HepG2 (cell line): Measurements from ENCODE around the gene CDKN2C. TPM values are rescaled to one million over a fixed set of nuclear protein-coding genes. Genes with fewer than 3 reads are reported as not detected.

ENCODE experiments used
- ATAC-seq: fragments of 200-7000 bp; cut with Tn5 transposase; 3 replicates; pipeline ENCODE4 v1.9.1; 2020; ENCODE audit warnings: mild to moderate bottlenecking, moderate library complexity
- BruUV-seq: library from RNA; stranded (reverse); fragments of 400-500 nt; replicated peaks from 2 replicates; lab custom pipeline; 2021; lab: Mats Ljungman, UMichigan
- CTCF ChIA-PET: fragments of 300-600 bp; formaldehyde crosslinking; extraction: SDS; loops from one replicate; lab custom pipeline; 2021; ENCODE audit warnings: low total read pairs, inconsistent platforms, low intra/inter-chr PET ratio; lab: Yijun Ruan, JAX
- POLR2A ChIA-PET: fragments of 350-600 bp; sonication (Branson Sonifier 250); formaldehyde crosslinking; loops from one replicate; lab custom pipeline; 2020; ENCODE audit warnings: antibody characterized with exemption, inconsistent platforms; lab: Yijun Ruan, JAX
- DNase-seq: peaks from one replicate; pipeline ENCODE4 v3.0.0-alpha.2; 2015; ENCODE audit warnings: low spot score
- FAIRE-seq: peaks from 3 replicates; lab custom pipeline; 2011; peaks lifted over from hg19 to GRCh38; lab: Jason Lieb, UNC
- H2AFZ ChIP-seq: one replicate; pipeline ENCODE4 v1.6.1; 2011; ENCODE audit warnings: low read length, inconsistent platforms
- H3K27ac ChIP-seq: fragments of 300-600 bp; 3 replicates; pipeline ENCODE4 v1.8.0; 2011; ENCODE audit warnings: mixed run types, mild to moderate bottlenecking, mixed read lengths, low read length, inconsistent platforms; ENCODE audit not compliant: insufficient read depth; ENCODE audit errors: extremely low read length
- H3K27me3 ChIP-seq, 2 experiments: fragments of 200-600 bp in 1 of 2; 2 replicates in 1 of 2; 3 replicates in 1 of 2; pipeline versions ENCODE4 v1.6.0 to v1.8.0; 2011; ENCODE audit warnings: low read length in 2 of 2, mild to moderate bottlenecking in 2 of 2, moderate library complexity in 2 of 2, inconsistent platforms in 1 of 2; ENCODE audit not compliant: insufficient read depth in 2 of 2, control insufficient read depth in 1 of 2
- H3K36me3 ChIP-seq, 2 experiments: fragments of 200-600 bp in 1 of 2; replicated peaks in 1 of 2; 2 replicates in 1 of 2; 3 replicates in 1 of 2; pipeline versions ENCODE4 v1.5.1 to v1.8.0; 2011; ENCODE audit warnings: low read length in 2 of 2, inconsistent platforms in 1 of 2; ENCODE audit not compliant: insufficient read depth in 2 of 2, control insufficient read depth in 1 of 2
- H3K4me1 ChIP-seq: 2 replicates; pipeline ENCODE4 v1.5.1; 2012; ENCODE audit warnings: low read length, inconsistent platforms; ENCODE audit not compliant: insufficient read depth
- H3K4me2 ChIP-seq: 2 replicates; pipeline ENCODE4 v1.6.0; 2011; ENCODE audit warnings: low read depth, low read length, inconsistent platforms
- H3K4me3 ChIP-seq, 3 experiments: fragments of 200-600 bp in 1 of 3; sonication (generic), shearing (Covaris generic) in 1 of 3; replicated peaks in 1 of 3; 2 replicates each; pipeline ENCODE4 v1.5.1; 2011 to 2016; ENCODE audit warnings: low read length in 3 of 3, inconsistent platforms in 2 of 3, low read depth in 2 of 3, mild to moderate bottlenecking in 2 of 3, control low read depth in 1 of 3, mixed read lengths in 1 of 3; ENCODE audit not compliant: insufficient read depth in 1 of 3
- H3K79me2 ChIP-seq: one replicate; pipeline ENCODE4 v1.6.1; 2011; ENCODE audit warnings: low read length, inconsistent platforms; ENCODE audit not compliant: insufficient read depth
- H3K9ac ChIP-seq: 2 replicates; pipeline ENCODE4 v1.6.0; 2011; ENCODE audit warnings: mild to moderate bottlenecking, low read depth, low read length, inconsistent platforms; ENCODE audit not compliant: insufficient read depth
- H3K9me3 ChIP-seq: 2 replicates; pipeline ENCODE4 v1.5.1; 2012; ENCODE audit warnings: mild to moderate bottlenecking, low read length
- H4K20me1 ChIP-seq: 2 replicates; pipeline ENCODE4 v1.6.0; 2011; ENCODE audit warnings: inconsistent platforms, mild to moderate bottlenecking, low read length, moderate library complexity; ENCODE audit not compliant: insufficient read depth
- CHCHD3 ChIP-seq: sonication (generic); formaldehyde crosslinking; IDR thresholded peaks from 2 replicates; pipeline ENCODE4 v1.8.0; 2022; ENCODE audit warnings: mild to moderate bottlenecking, missing genetic modification reagents, moderate library complexity
- EHMT2 ChIP-seq: fragments of 200-600 bp; sonication (generic); IDR thresholded peaks from 2 replicates; pipeline ENCODE4 v1.7.0; 2017; ENCODE audit warnings: antibody characterized with exemption, low read depth, low read length, borderline replicate concordance
- EZH2 ChIP-seq: conservative IDR thresholded peaks from 2 replicates; pipeline ENCODE4 v1.6.1; 2012; ENCODE audit warnings: mild to moderate bottlenecking, low read depth, low read length, moderate library complexity
- FOXK1 ChIP-seq: sonication (generic); formaldehyde crosslinking; IDR thresholded peaks from 2 replicates; pipeline ENCODE4 v1.4.0; 2020; ENCODE audit warnings: low read depth, missing genetic modification reagents, borderline replicate concordance
- FOXP4 ChIP-seq: sonication (generic); formaldehyde crosslinking; IDR thresholded peaks from 2 replicates; pipeline ENCODE4 v1.4.0; 2020; ENCODE audit warnings: missing genetic modification reagents
- IRF9 ChIP-seq: sonication (generic); formaldehyde crosslinking; IDR thresholded peaks from 2 replicates; pipeline ENCODE4 v1.8.0; 2022; ENCODE audit warnings: missing genetic modification reagents, mild to moderate bottlenecking, borderline replicate concordance
- NR2C2 ChIP-seq: sonication (generic); formaldehyde crosslinking; IDR thresholded peaks from 2 replicates; pipeline ENCODE4 v1.4.0; 2020; ENCODE audit warnings: missing genetic modification reagents, mild to moderate bottlenecking, moderate library complexity, borderline replicate concordance
- PAF1 ChIP-seq: IDR thresholded peaks from 2 replicates; pipeline ENCODE4 v1.6.1; 2016; ENCODE audit warnings: missing genetic modification reagents, missing compliant biosample characterization
- PHF8 ChIP-seq: sonication (generic); formaldehyde crosslinking; IDR thresholded peaks from 2 replicates; pipeline ENCODE4 v1.5.0; 2020; ENCODE audit warnings: missing genetic modification reagents
- RNF2 ChIP-seq: fragments of 450-650 bp; conservative IDR thresholded peaks from 2 replicates; pipeline ENCODE4 v1.6.1; 2016; ENCODE audit warnings: low read depth
- SALL2 ChIP-seq: sonication (generic); formaldehyde crosslinking; IDR thresholded peaks from 2 replicates; pipeline ENCODE4 v1.8.1; 2023; ENCODE audit warnings: mild to moderate bottlenecking, missing genetic modification reagents, inconsistent platforms
- U2AF1 ChIP-seq: fragments of 200-400 bp; formaldehyde crosslinking; optimal IDR thresholded peaks from 2 replicates; pipeline ENCODE3; 2017; ENCODE audit warnings: mild to moderate bottlenecking, low read depth, low read length
- ZNF280D ChIP-seq: sonication (generic); formaldehyde crosslinking; IDR thresholded peaks from 2 replicates; pipeline ENCODE4 v1.5.1; 2020; ENCODE audit warnings: mild to moderate bottlenecking, missing genetic modification reagents
- ZSCAN20 ChIP-seq: sonication (generic); formaldehyde crosslinking; IDR thresholded peaks from 2 replicates; pipeline ENCODE4 v1.4.0; 2020; ENCODE audit warnings: missing genetic modification reagents, mild to moderate bottlenecking, borderline replicate concordance
- WGBS: methylation state at CpG from one replicate; pipeline ENCODE4 v1.1.6; 2017; ENCODE audit warnings: low lambda C conversion rate; 5-methylcytosine and 5-hydroxymethylcytosine counted together
- in situ Hi-C: cut with HindIII; loops from 2 replicates; pipeline ENCODE4 v1.10.0; 2017; ENCODE audit warnings: low pct_unique_long_range_greater_than_20kb; ENCODE audit not compliant: extremely low pct_ligation_motif_present
- intact Hi-C: fragments of 100-400 bp; cut with micrococcal nuclease; formaldehyde crosslinking; loops from one replicate; pipeline ENCODE4 v1.10.0; 2022; ENCODE audit not compliant: unreplicated experiment
- polyA plus RNA-seq, 8 experiments: library from polyadenylated mRNA; depleted of rRNA in 3 of 8; stranded (reverse) in 7 of 8; unstranded in 1 of 8; fragments of >200 nt; fragmentation: Illumina TruSeq in 4 of 8; extraction: Trizol in 4 of 8; gene quantifications; 2 replicates each; pipeline versions ENCODE4 v1.2.1 to v1.2.3, GENCODE V29; 2011 to 2016; ENCODE audit warnings: low read depth in 4 of 8, missing spikeins in 1 of 8, mixed read lengths in 1 of 8; ENCODE audit not compliant: insufficient read depth in 1 of 8
- total RNA-seq, 5 experiments: library from RNA; depleted of rRNA; stranded (reverse); fragments of >200 nt; fragmentation: Illumina TruSeq; extraction: Trizol; gene quantifications; 2 replicates each; pipeline ENCODE4 v1.2.3, GENCODE V29; 2016; ENCODE audit warnings: low read depth in 1 of 5

Gene CDKN2C
- total and polyA plus RNA-seq, 2 of the 13 experiments (the other 11 are each of a cell fraction or from before 2014, with no cell fraction given): 7.8 to 13.7 TPM

- TF ChIP-seq CHCHD3: no peak
- peak; percentile 98 for TF ChIP-seq IRF9 (CRISPR knock-in tag)
- TF ChIP-seq FOXK1: 0 out of 2 replicates have a peak, but pooled peaks have one; percentile 12
- no peak for TF ChIP-seq EHMT2
- no peak for TF ChIP-seq PAF1 (CRISPR knock-in tag)
- TF ChIP-seq NR2C2: peak; percentile 22
Observed at GRCh38 chr1:50968158-50968820, 1.8 kb upstream of the CDKN2C start (continued).

GRCh38 chr1:50968821-50969610 is 1.0 kb upstream of the CDKN2C start:
- Histone ChIP-seq H3K4me1 (peaks cover 17% of the 10 kb centered on the region; the same call in 1 of the 2 replicates), H3K79me2 (peaks cover 33% of the 10 kb centered on the region), H3K36me3 (peaks cover 0 to 3% of the 10 kb centered on the region in 2 experiments; a peak in 2 of 5 replicates), H3K27me3 (no peaks in the 10 kb centered on the region; a peak in 1 of 5 replicates), H3K4me2 (peak overlapping the region; percentile 68), H4K20me1 (no peaks in the 10 kb centered on the region), H3K4me3 (peak overlapping the region; percentile 91 to 99 (median 98)), H2AFZ (peak overlapping the region; percentile 32), H3K27ac (peak overlapping the region; percentile 98), H3K9me3 (no peaks in the 10 kb centered on the region), H3K9ac (peak overlapping the region; percentile 93)
- FAIRE-seq (no peak), ATAC-seq (peak; percentile 49), DNase-seq (no peak)
- in situ Hi-C loops (no loop called here), intact Hi-C loops (loop anchor here (1.0 to 2.0 kb wide), 4 partner anchors 8 to 90 kb away; partner anchors contain the start of gene FAF1)
- TSS peak; percentile 71 for BruUV-seq
- ChIA-PET POLR2A (interaction anchor here (1.4 to 3.5 kb wide), 3 partner anchors 8 to 10 kb away, joined by 3 to 37 read pairs (median 23); partner anchors contain the start of gene FAF1), CTCF (no interaction called here)
- 3% methylated on average over 9 of the region's 65 CpGs for WGBS
- TF ChIP-seq PHF8 (CRISPR knock-in tag): 0 out of 2 replicates have a peak, but pooled peaks have one; percentile 9
- no peak; the same call in 1 of the 2 replicates for TF ChIP-seq SALL2
- peak; percentile 15 for TF ChIP-seq FOXP4 (CRISPR knock-in tag)
- TF ChIP-seq RNF2: no peak
- no peak for TF ChIP-seq EZH2
- TF ChIP-seq U2AF1: no peak
- no peak for TF ChIP-seq ZNF280D (CRISPR knock-in tag)
- TF ChIP-seq ZSCAN20 (CRISPR knock-in tag): 0 out of 2 replicates have a peak, but pooled peaks have one; percentile 42
